Adrenal gland (tissue), 12 donors: ENCODE data around the gene ZNF385A. TPM values are rescaled to one million over a fixed set of nuclear protein-coding genes. Genes with fewer than 3 reads are reported as not detected.

Experiments used
- DNase-seq, 7 donors: peaks; one replicate each; pipeline ENCODE4 v3.0.0-alpha.2; 2019 to 2020
- H3K27ac ChIP-seq, 5 donors: fragments of 200-600 bp; sonication (generic) in 4 of 5; 1 replicate in 3 of 5; 2 replicates in 2 of 5; pipeline versions ENCODE4 v1.5.1 to v1.8.0; 2016 to 2020; ENCODE audit warnings: mild to moderate bottlenecking in 1 of 5
- H3K27me3 ChIP-seq: fragments of 200-600 bp; 2 replicates; pipeline ENCODE4 v1.8.0; 2021
- H3K36me3 ChIP-seq, 2 donors: fragments of 200-600 bp; replicated peaks in 1 of 2; 1 replicate in 1 of 2; 2 replicates in 1 of 2; pipeline versions ENCODE4 v1.5.1 to v1.8.0; 2018 to 2022
- H3K4me1 ChIP-seq, 2 donors: fragments of 200-600 bp; replicated peaks in 1 of 2; 1 replicate in 1 of 2; 2 replicates in 1 of 2; pipeline versions ENCODE4 v1.5.1 to v1.8.0; 2018 to 2021
- H3K4me3 ChIP-seq, 4 donors: fragments of 200-600 bp; sonication (generic) in 3 of 4; one replicate each; pipeline ENCODE4 v1.5.1; 2016 to 2018
- H3K9me3 ChIP-seq, 3 donors: fragments of 200-600 bp; sonication (generic) in 1 of 3; replicated peaks in 1 of 3; 1 replicate in 2 of 3; 2 replicates in 1 of 3; pipeline versions ENCODE4 v1.5.1 to v1.8.0; 2016 to 2021
- POLR2A ChIP-seq, 2 donors: fragments of 450-650 bp; IDR thresholded peaks; one replicate each; pipeline ENCODE4 v1.6.1; 2017; ENCODE audit warnings: antibody characterized with exemption in 2 of 2, mild to moderate bottlenecking in 2 of 2, moderate library complexity in 1 of 2
- WGBS, 4 donors: extraction: QIAGEN DNeasy Blood & Tissue Kit in 2 of 4; methylation state at CpG; one replicate each; pipeline versions ENCODE4 v1.1.5 to v1.1.7; 2013 to 2017; 5-methylcytosine and 5-hydroxymethylcytosine counted together
- intact Hi-C, 2 donors: fragments of 100-400 bp; cut with DNase I; formaldehyde crosslinking; loops; one replicate each; pipeline versions ENCODE4 v1.14.1 to v1.15.0; 2022 to 2023
- polyA plus RNA-seq, 3 donors: library from polyadenylated mRNA; stranded (reverse); fragments of 200-250 nt in 2 of 3; fragments of 350-450 nt in 1 of 3; fragmentation: Illumina TruSeq in 1 of 3; extraction: RNeasy Lipid Tissue Mini Kit (QIAGEN cat#74804) in 1 of 3; gene quantifications; one replicate each; pipeline ENCODE4 v1.2.3, GENCODE V29; 2013 to 2014
- total RNA-seq, 9 donors: library from RNA; depleted of rRNA in 4 of 9; stranded (reverse); fragments of >200 nt in 4 of 9; fragments of 120-200 nt in 1 of 9; fragmentation: NEBNext Ultra II Directional in 1 of 9; extraction: Animal tissue kit (Norgen Biotek cat#: 25700) in 1 of 9; gene quantifications; one replicate each; pipeline versions ENCODE4 v1.1.0 to v1.2.4, GENCODE V29; 2013 to 2023
- TF ChIP-seq, protein P1 (sequence below), 6 experiments: fragments of 450-650 bp in 4 of 6; fragments of 200-600 bp in 2 of 6; sonication (generic) in 1 of 6; IDR thresholded peaks; 1 replicate in 5 of 6; 2 replicates in 1 of 6; pipeline versions ENCODE4 v1.5.1 to v1.8.0; 2016 to 2021; ENCODE audit warnings: antibody characterized with exemption in 6 of 6, mild to moderate bottlenecking in 2 of 6, moderate library complexity in 1 of 6
- donor health status: healthy with polysubstance abuse.
- donor health status: Bipolar disorder and iron deficiency.
- donor health status: DM: yes; HTN: yes; CAD: no.
- donor health status: DM: no; HTN: no; CAD: no.
- donor health status: DM: no; HTN: no; CAD: no.
- donor health status: DM: yes; HTN: yes; CAD: no.

Gene ZNF385A
- total and polyA plus RNA-seq, 12 donors: 0.94 to 38.2 (median 13.1) TPM

DNA sequence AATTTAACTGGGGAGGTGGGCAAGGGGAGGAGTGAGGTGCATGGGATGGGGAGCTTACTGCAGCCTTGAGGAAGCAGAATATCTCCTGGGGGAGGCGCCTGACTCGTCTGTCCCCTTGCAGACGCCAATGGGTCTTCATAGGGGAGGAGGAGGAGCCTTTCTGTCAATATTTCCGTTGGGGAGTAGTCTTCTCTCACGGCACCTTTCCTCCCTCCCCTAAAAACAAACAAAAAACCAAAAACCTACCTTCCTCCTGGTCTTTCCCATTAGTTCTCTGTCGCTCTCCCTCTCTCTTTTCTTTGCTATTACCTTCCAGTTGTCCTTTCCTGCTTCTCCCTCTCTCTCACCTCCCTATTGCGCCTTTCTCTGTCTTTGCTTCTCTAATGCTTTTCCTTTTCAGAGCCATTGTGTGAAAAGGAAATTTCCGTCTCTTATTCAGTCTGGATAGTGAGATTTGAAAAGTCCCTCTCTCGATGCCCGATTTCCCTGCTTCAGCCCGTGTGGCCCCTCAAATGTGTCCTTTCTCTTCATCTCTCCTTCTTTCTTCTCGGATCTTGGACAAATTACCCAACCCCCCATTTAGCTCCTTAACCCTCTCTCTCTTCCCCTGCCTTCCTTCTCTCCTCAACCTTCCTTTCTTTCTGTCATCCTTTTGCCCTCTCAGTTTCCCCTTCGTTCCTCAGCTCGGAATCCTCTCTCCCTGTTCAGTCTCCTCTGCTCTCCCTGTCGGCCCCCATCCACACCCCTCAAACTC is 26.2 kb downstream of the ZNF385A start:
- H3K27ac ChIP-seq: peak overlapping the region in 3 of 5 donors; percentile 93 to 96 (median 96)
- no peak for DNase-seq
- TF ChIP-seq, protein P1, sequence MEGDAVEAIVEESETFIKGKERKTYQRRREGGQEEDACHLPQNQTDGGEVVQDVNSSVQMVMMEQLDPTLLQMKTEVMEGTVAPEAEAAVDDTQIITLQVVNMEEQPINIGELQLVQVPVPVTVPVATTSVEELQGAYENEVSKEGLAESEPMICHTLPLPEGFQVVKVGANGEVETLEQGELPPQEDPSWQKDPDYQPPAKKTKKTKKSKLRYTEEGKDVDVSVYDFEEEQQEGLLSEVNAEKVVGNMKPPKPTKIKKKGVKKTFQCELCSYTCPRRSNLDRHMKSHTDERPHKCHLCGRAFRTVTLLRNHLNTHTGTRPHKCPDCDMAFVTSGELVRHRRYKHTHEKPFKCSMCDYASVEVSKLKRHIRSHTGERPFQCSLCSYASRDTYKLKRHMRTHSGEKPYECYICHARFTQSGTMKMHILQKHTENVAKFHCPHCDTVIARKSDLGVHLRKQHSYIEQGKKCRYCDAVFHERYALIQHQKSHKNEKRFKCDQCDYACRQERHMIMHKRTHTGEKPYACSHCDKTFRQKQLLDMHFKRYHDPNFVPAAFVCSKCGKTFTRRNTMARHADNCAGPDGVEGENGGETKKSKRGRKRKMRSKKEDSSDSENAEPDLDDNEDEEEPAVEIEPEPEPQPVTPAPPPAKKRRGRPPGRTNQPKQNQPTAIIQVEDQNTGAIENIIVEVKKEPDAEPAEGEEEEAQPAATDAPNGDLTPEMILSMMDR (IDR thresholded peaks at IDR 0.05): no peak
- no peak for TF ChIP-seq POLR2A (IDR thresholded peaks at IDR 0.05)
- intact Hi-C loops: no loop called here
- H3K9me3 ChIP-seq: no peaks in the 10 kb centered on the region
- H3K36me3 ChIP-seq: no peaks in the 10 kb centered on the region
- H3K4me1 ChIP-seq: peaks cover 15 to 26% of the 10 kb centered on the region in 2 donors
- H3K4me3 ChIP-seq: peak overlapping the region; percentile 1 to 69 (median 54)
- WGBS, 4 donors: 15 to 24% (median 19%) methylated on average over 15 of the region's 15 CpGs
- no peaks in the 10 kb centered on the region for H3K27me3 ChIP-seq

DNA sequence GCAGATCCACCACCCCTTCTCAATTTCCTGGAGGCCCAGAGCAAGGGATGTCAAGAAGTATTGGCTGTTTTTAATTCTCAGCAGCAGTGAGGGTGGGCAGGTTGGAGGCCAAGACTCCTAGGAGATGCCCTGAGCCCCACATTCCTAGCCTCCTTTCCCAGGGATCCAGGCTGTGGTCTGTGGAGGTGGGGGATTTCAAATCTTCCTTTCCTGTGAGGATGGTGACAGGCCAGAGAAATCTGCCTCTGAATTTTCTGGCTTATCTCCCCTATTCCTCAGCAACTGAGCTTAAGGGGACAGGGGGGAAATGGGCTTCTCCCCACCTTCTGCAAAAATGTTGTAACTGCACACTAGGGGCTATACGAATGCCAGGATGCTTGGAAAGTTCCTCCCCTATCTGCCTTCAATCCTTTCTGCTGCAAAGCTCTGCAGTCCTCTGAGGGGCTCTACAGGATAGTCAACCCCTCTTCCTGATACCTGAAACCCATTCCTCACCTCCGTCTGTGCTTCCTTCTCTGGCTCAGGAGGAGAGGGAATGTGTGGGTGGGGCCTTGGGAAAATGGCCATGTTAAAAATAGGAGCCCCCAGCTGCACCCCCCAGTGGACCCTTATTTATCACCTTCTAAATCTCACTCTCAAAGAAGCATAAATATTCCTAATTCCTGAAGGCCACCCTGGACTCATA is 26.9 kb downstream of the ZNF385A start:
- H3K4me3 ChIP-seq: no peak overlapping the region
- 56 to 73% (median 63%) methylated on average over 2 of the region's 2 CpGs for WGBS, 4 donors
- H3K27ac ChIP-seq: peak overlapping the region in 3 of 5 donors; percentile 6 to 21 (median 7)
- no peaks in the 10 kb centered on the region for H3K36me3 ChIP-seq
- no peak for DNase-seq
- intact Hi-C loops: no loop called here
- no peaks in the 10 kb centered on the region for H3K9me3 ChIP-seq
- TF ChIP-seq, protein P1 (IDR thresholded peaks at IDR 0.05): no peak
- no peak for TF ChIP-seq POLR2A (IDR thresholded peaks at IDR 0.05)
- no peaks in the 10 kb centered on the region for H3K27me3 ChIP-seq
- H3K4me1 ChIP-seq: peaks cover 22 to 31% of the 10 kb centered on the region in 2 donors

DNA sequence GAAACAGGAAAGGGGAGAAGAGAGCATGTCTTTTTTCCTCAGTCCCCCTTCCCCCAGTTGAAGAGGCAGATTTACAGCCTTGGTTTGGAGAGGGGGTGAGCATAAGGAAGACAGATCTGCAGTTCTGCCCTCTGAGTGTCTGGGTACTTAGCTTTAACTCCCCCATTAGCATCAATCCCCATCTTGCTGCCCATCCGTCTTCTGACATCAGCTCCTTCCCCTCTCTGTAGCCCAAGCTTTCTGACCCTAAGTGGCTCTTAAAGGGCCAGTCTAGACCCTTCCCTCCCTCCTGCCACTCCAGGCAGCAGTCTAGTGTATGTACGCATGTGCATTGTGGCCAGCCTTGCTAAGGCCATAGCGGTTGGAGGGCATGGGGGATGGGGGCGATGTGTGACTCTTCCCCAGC is 27.6 kb downstream of the ZNF385A start:
- Histone ChIP-seq H3K9me3 (no peaks in the 10 kb centered on the region), H3K36me3 (no peaks in the 10 kb centered on the region), H3K4me1 (peaks cover 29 to 38% of the 10 kb centered on the region in 2 donors), H3K27me3 (no peaks in the 10 kb centered on the region), H3K27ac (peak overlapping the region in 2 of 5 donors; percentile 2 to 21), H3K4me3 (no peak overlapping the region)
- no peak for TF ChIP-seq POLR2A (IDR thresholded peaks at IDR 0.05)
- TF ChIP-seq, protein P1 (IDR thresholded peaks at IDR 0.05): no peak
- intact Hi-C loops: no loop called here
- no peak for DNase-seq
- 78 to 94% (median 91%) methylated on average over 4 of the region's 4 CpGs for WGBS, 4 donors

DNA sequence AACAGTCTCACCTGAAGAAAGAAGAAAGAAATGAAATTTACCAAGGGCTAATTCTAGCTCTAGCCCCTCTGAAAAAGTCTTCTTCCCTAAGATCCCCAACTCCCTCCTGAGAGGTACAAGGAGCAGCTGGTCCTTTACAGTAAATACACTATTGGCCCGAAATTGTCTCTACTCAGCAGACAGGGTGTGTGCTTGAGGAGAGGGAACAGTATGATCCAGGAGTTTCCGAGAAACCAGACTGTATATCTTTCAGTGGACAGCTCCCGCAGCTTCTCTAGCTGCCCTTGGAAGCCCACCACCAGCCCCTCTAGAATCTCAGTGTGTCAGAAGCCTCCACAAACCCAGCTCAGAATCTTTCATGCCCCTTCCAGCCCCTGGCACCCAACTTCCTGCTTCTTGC is 28.3 kb downstream of the ZNF385A start:
- Histone ChIP-seq H3K4me3 (no peak overlapping the region), H3K36me3 (peaks cover 0 to 3% of the 10 kb centered on the region in 2 donors), H3K4me1 (peaks cover 32 to 45% of the 10 kb centered on the region in 2 donors), H3K27ac (peak overlapping the region in 4 of 5 donors; percentile 2 to 54 (median 20)), H3K27me3 (no peaks in the 10 kb centered on the region), H3K9me3 (no peaks in the 10 kb centered on the region)
- no peak for TF ChIP-seq POLR2A (IDR thresholded peaks at IDR 0.05)
- TF ChIP-seq, protein P1 (IDR thresholded peaks at IDR 0.05): no peak
- no peak for DNase-seq
- 71 to 90% (median 79%) methylated on average over 3 of the region's 3 CpGs for WGBS, 4 donors
- intact Hi-C loops: no loop called here
